GM11168 (cell line): ENCODE measurements around the gene FKBP1A.
"Not testable (repeated sequence)": the region's sequence is repeated elsewhere in the genome, so short reads cannot be mapped to it uniquely, and the experiment has no call there.

ENCODE experiments used
- in situ Hi-C: fragments of 300-500 bp; cut with MboI; formaldehyde crosslinking; loops from one replicate; pipeline ENCODE4 v1.12.0; 2022; ENCODE audit warnings: low sequenced_read_pairs; ENCODE audit not compliant: unreplicated experiment

The FKBP1A gene

GRCh38 chr20:1417790-1418189, 24.9 kb upstream of the FKBP1A start:
- in situ Hi-C loops = no loop called here

GRCh38 chr20:1417273-1417672, 24.4 kb upstream of the FKBP1A start:
- in situ Hi-C loops = no loop called here

- in situ Hi-C loops = no loop called here
Measured at GRCh38 chr20:1415667-1416468, 23.0 kb upstream of the FKBP1A start.

GRCh38 chr20:1414982-1415381, 22.1 kb upstream of the FKBP1A start:
- in situ Hi-C loops = no loop called here

GRCh38 chr20:1405801-1406200, 12.9 kb upstream of the FKBP1A start:
- in situ Hi-C loops = no loop called here

- in situ Hi-C loops = no loop called here
Measured at GRCh38 chr20:1403624-1404023, 10.8 kb upstream of the FKBP1A start.

GRCh38 chr20:1402149-1402548, 9.3 kb upstream of the FKBP1A start:
- in situ Hi-C loops = no loop called here

- in situ Hi-C loops = no loop called here
Measured at GRCh38 chr20:1401451-1401907, 8.6 kb upstream of the FKBP1A start.

- in situ Hi-C loops = not testable (repeated sequence)
Measured at GRCh38 chr20:1399678-1400366, 7.0 kb upstream of the FKBP1A start.

GRCh38 chr20:1398185-1398584, 5.3 kb upstream of the FKBP1A start:
- in situ Hi-C loops = not testable (repeated sequence)

GRCh38 chr20:1397710-1398109, 4.9 kb upstream of the FKBP1A start:
- in situ Hi-C loops = no loop called here

- in situ Hi-C loops = no loop called here
Measured at GRCh38 chr20:1396702-1397101, 3.8 kb upstream of the FKBP1A start.

GRCh38 chr20:1396264-1396663, 3.4 kb upstream of the FKBP1A start:
- in situ Hi-C loops = no loop called here

- in situ Hi-C loops = no loop called here
Measured at GRCh38 chr20:1394686-1395085, 1.8 kb upstream of the FKBP1A start.

GRCh38 chr20:1393507-1393882, 641 bp upstream of the FKBP1A start:
- in situ Hi-C loops = no loop called here

GRCh38 chr20:1392443-1392692, 486 bp downstream of the FKBP1A start:
- in situ Hi-C loops = no loop called here

- in situ Hi-C loops = no loop called here
Measured at GRCh38 chr20:1391640-1392442, 1.0 kb downstream of the FKBP1A start.

GRCh38 chr20:1390581-1391403, 2.1 kb downstream of the FKBP1A start:
- in situ Hi-C loops = no loop called here

- in situ Hi-C loops = no loop called here
Measured at GRCh38 chr20:1389703-1390580, 2.9 kb downstream of the FKBP1A start.
